CD4-positive, alpha-beta T cell treated with Interferon alpha-2 for 1 hour (primary cell): ENCODE measurements around the gene AFAP1L2.
"Not testable (repeated sequence)": the region's sequence is repeated elsewhere in the genome, so short reads cannot be mapped to it uniquely, and the experiment has no call there.

Experiments used
- DNase-seq, 2 donors: peaks; one replicate each; pipeline ENCODE4 v3.0.0-alpha.2; 2020 to 2022

AFAP1L2 gene

GRCh38 chr10:114356751-114357514 lies 47.4 kb downstream of the AFAP1L2 start:
- no peak for DNase-seq

- no peak for DNase-seq
Measured at GRCh38 chr10:114356126-114356525, 48.2 kb downstream of the AFAP1L2 start.

- no peak for DNase-seq
Measured at GRCh38 chr10:114353383-114353782, 50.9 kb downstream of the AFAP1L2 start.

- DNase-seq: no peak
Measured at GRCh38 chr10:114352653-114353298, 51.5 kb downstream of the AFAP1L2 start.

- DNase-seq: no peak
Measured at GRCh38 chr10:114350751-114351150, 53.6 kb downstream of the AFAP1L2 start.

- no peak for DNase-seq
Measured at GRCh38 chr10:114349522-114350215, 54.6 kb downstream of the AFAP1L2 start.

GRCh38 chr10:114349071-114349470 lies 55.2 kb downstream of the AFAP1L2 start:
- DNase-seq: not testable (repeated sequence)

GRCh38 chr10:114347791-114348190 lies 56.5 kb downstream of the AFAP1L2 start:
- DNase-seq: no peak

- DNase-seq: no peak
Measured at GRCh38 chr10:114347241-114347640, 57.1 kb downstream of the AFAP1L2 start.

GRCh38 chr10:114346176-114347031 lies 57.9 kb downstream of the AFAP1L2 start:
- no peak for DNase-seq

- no peak for DNase-seq
Measured at GRCh38 chr10:114345701-114346100, 58.6 kb downstream of the AFAP1L2 start.

GRCh38 chr10:114343623-114344505 lies 60.4 kb downstream of the AFAP1L2 start:
- no peak for DNase-seq

- no peak for DNase-seq
Measured at GRCh38 chr10:114342976-114343375, 61.3 kb downstream of the AFAP1L2 start.

- DNase-seq: no peak
Measured at GRCh38 chr10:114340816-114341215, 63.5 kb downstream of the AFAP1L2 start.

- DNase-seq: no peak
Measured at GRCh38 chr10:114337510-114338462, 66.5 kb downstream of the AFAP1L2 start.

GRCh38 chr10:114336823-114337509 lies 67.3 kb downstream of the AFAP1L2 start:
- no peak for DNase-seq

GRCh38 chr10:114335614-114336013 lies 68.7 kb downstream of the AFAP1L2 start:
- DNase-seq: no peak

- DNase-seq: no peak
Measured at GRCh38 chr10:114334301-114334700, 70.0 kb downstream of the AFAP1L2 start.

GRCh38 chr10:114333441-114333840 lies 70.9 kb downstream of the AFAP1L2 start:
- not testable (repeated sequence) for DNase-seq
